ENCODE data around the gene RPH3AL.

- TF ChIP-seq, protein P1, sequence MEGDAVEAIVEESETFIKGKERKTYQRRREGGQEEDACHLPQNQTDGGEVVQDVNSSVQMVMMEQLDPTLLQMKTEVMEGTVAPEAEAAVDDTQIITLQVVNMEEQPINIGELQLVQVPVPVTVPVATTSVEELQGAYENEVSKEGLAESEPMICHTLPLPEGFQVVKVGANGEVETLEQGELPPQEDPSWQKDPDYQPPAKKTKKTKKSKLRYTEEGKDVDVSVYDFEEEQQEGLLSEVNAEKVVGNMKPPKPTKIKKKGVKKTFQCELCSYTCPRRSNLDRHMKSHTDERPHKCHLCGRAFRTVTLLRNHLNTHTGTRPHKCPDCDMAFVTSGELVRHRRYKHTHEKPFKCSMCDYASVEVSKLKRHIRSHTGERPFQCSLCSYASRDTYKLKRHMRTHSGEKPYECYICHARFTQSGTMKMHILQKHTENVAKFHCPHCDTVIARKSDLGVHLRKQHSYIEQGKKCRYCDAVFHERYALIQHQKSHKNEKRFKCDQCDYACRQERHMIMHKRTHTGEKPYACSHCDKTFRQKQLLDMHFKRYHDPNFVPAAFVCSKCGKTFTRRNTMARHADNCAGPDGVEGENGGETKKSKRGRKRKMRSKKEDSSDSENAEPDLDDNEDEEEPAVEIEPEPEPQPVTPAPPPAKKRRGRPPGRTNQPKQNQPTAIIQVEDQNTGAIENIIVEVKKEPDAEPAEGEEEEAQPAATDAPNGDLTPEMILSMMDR (IDR thresholded peaks at IDR 0.05) = no peak
- no peak for TF ChIP-seq POLR2A (IDR thresholded peaks at IDR 0.05)
Observed at GRCh38 chr17:259341-259976, 93.1 kb downstream of the RPH3AL start.

Measured in right lobe of liver (tissue), 4 donors.